SW 1271 (cell line): ENCODE measurements around the gene TECTB.

Source experiments
- DNase-seq, 2 experiments: peaks; one replicate each; lab custom pipeline; 2025; lab: John Stamatoyannopoulos, UW

The TECTB gene

DNA sequence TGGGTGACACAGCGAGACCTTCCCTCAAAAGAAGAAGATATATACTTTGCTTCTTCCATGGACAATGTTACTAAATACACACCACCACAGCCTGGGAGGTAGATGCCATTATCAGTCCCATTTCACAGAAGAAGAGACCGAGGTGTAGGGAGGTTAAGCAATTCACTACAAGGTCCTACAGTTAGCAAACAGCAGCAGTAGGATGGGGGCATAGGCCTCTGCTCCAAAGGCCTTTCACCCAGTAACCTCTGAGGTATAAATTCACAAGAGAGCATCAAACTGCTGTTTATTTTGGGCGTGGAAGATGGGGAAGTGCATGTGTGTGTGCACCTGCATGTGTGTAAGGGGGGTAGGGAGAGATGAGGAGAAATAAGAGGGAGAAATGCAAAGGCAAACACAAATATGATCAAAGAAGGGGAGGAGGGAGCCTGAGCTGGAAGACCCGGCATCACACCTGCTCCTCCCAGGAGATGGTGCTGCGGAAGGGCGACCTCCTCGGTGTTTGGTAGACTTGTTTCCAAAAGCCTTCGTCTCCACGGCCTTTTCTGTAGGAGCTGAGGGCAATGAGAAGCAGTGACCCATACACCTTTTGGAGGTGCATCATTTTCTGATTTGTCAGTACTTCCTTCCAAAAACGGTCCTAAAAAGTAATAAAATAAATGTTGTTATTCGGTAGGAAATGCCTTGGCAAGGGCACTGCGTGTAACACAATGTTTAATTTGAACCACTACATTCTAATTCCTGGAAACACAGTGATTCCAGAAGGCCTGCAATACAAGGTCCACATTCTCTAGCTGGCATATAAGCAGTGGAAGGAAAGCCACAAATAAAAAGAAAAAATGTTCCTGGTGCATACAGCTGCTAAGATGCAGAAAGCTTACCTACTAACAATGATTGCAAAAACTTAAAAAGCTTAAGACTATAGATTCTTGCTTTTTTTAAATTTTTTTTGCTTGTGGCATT lies 64.8 kb downstream of the TECTB start:
- no peak for DNase-seq

DNA sequence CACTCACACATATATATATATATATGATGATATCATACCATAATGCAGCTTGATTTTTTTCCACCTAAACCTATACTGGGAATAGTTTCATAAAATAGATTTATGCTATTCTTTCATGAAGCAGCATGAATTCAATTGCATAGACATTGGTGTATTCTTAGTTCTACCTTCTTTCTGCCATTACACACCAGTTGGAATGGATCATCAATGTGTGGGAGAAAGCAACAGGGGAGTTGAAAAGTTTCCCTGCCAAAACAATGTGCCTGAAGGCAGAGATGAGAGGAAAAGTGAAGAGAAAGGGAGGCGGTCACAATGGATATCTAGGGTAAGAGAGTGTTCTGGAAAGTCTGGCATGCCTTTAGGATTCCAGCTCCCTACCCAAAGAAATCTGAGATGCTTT lies 65.6 kb downstream of the TECTB start:
- DNase-seq: no peak

DNA sequence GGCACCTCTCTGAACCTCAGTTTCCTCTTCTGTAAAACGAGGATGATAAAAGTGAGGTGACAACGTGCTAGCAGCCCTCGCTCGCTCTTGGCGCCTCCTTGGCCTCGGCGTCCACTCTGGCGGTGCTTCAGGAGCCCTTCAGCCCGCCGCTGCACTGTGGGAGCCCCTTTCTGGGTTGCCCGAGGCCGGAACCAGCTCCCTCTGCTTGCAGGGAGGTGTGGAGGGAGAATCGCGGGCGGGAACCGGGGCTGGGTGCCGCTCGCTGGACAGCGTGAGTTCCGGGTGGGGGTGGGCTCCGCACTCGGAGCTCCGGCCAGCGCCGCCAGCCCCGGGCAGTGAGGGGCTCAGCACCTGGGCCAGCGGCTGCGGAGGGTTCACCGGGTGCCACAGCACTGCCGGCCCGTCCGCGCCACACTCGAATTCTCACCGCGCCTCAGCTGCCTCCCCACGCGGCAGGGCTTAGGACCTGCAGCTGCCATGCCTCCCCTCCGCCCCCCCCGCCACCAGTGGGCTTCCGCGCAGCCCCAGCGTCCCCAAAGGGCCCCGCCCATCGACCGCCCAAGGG lies 66.4 kb downstream of the TECTB start:
- no peak for DNase-seq

DNA sequence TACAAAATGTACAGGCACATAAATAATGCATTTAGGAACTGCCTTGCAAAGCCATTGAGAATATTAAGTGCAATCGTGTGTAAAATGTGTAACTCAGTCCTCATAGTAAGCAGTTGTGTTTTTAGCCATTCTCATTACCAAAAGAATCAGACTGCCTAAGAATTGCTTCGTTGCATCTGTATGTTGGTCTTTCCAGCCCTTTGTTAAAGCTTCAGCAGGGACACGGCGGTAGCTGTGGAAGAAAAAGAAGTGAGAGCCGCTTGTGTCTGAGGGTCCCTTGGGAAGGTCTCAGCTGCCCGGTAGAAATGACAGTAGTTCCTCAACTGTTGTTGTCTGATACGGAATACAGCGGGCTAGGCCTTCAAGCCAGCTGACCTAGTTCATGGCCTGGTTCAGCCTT lies 67.9 kb downstream of the TECTB start:
- no peak for DNase-seq

DNA sequence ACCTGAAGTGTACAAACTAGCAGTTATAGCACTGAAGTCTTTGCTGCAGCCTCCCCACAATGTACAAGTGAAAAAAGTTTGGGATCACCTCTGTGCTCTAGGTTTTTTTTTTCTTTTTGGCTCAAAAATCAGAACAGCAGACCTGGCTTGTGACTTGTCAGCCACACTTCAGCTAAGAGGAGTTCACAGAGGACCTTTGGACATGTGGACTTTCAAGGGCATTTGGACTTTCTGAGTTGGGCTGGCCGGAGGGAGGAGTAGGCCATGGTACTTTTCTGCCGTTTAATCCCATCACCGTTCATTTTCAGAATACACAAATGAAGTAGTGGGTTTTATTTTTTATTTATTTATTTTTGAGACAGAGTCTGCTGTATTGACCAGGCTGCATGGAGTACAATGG lies 68.8 kb downstream of the TECTB start:
- no peak for DNase-seq

DNA sequence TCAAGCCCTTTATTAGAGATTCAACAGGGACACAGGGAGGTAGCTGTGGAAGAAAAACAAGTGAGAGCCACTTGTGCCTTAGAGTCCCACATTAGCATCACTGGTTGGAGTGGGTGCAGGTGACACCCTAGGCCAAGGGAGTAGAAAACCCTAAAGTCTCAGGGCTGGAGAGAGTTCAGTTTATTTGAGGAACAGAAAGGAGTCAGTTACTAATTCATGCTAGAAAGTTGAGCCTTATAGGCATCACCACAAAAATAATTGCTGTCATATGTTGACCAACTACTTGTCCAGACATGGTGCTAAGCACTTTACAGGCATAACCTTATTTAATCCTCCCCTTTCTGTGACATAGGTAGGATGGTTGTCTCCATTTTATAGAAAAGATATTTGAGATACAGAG lies 69.8 kb downstream of the TECTB start:
- no peak for DNase-seq
